GM12878 (cell line): ENCODE data around the gene BORCS5. TPM values are rescaled to one million over a fixed set of nuclear protein-coding genes. Genes with fewer than 3 reads are reported as not detected.

Source experiments
- ATAC-seq: fragments of 200-7000 bp; cut with Tn5 transposase; 3 replicates; pipeline ENCODE4 v1.9.1; 2020; ENCODE audit warnings: mild to moderate bottlenecking, moderate library complexity
- BruUV-seq: library from RNA; stranded (reverse); fragments of 400-500 nt; replicated peaks from 2 replicates; lab custom pipeline; 2021; lab: Mats Ljungman, UMichigan
- CTCF ChIA-PET: fragments of 300-600 bp; sonication (Branson Sonifier 250); formaldehyde crosslinking; extraction: SDS; loops from one replicate; lab custom pipeline; 2021; ENCODE audit warnings: inconsistent platforms; lab: Yijun Ruan, JAX
- POLR2A ChIA-PET: fragments of 350-600 bp; formaldehyde crosslinking; extraction: SDS; loops from one replicate; lab custom pipeline; 2021; ENCODE audit warnings: inconsistent platforms; lab: Charles Lee
- RAD21 ChIA-PET: fragments of 300-600 bp; sonication (Branson Sonifier 250); formaldehyde crosslinking; loops from one replicate; lab custom pipeline; 2023; ENCODE audit warnings: antibody characterized with exemption; ENCODE audit not compliant: unreplicated experiment; lab: Charles Lee
- SMC1A ChIA-PET: fragments of 300-600 bp; sonication (Branson Sonifier 250); formaldehyde crosslinking; loops from one replicate; lab custom pipeline; 2023; ENCODE audit not compliant: unreplicated experiment, uncharacterized antibody; lab: Charles Lee
- DNase-seq: peaks from one replicate; pipeline ENCODE4 v3.0.0-alpha.2; 2011; ENCODE audit warnings: low read depth, low spot score
- FAIRE-seq: peaks from 3 replicates; lab custom pipeline; 2011; peaks lifted over from hg19 to GRCh38; lab: Jason Lieb, UNC
- H2AFZ ChIP-seq: 2 replicates; pipeline ENCODE4 v1.6.0; 2011; ENCODE audit warnings: low read depth, low read length, control low read depth; ENCODE audit not compliant: control insufficient read depth
- H3K27ac ChIP-seq: 2 replicates; pipeline ENCODE4 v1.5.1; 2011; ENCODE audit warnings: control low read depth; ENCODE audit not compliant: control insufficient read depth, insufficient read depth
- H3K27me3 ChIP-seq, 2 experiments: replicated peaks in 1 of 2; 2 replicates each; pipeline versions ENCODE4 v1.6.0 to v1.6.1; 2011; ENCODE audit warnings: low read length in 1 of 2; ENCODE audit not compliant: control insufficient read depth in 2 of 2, insufficient read depth in 2 of 2
- H3K36me3 ChIP-seq, 2 experiments: 2 replicates each; pipeline ENCODE4 v1.5.1; 2011; ENCODE audit warnings: low read length in 1 of 2; ENCODE audit not compliant: control insufficient read depth in 2 of 2, insufficient read depth in 2 of 2
- H3K4me1 ChIP-seq: 2 replicates; pipeline ENCODE4 v1.6.1; 2011; ENCODE audit warnings: mild to moderate bottlenecking, low read length, moderate library complexity, mixed read lengths; ENCODE audit not compliant: control insufficient read depth, insufficient read depth
- H3K4me2 ChIP-seq: 2 replicates; pipeline ENCODE4 v1.6.0; 2011; ENCODE audit warnings: control low read depth; ENCODE audit not compliant: control insufficient read depth, insufficient read depth
- H3K4me3 ChIP-seq: fragments of 200-600 bp; sonication (generic); 2 replicates; pipeline ENCODE4 v1.5.1; 2016
- H3K79me2 ChIP-seq: 2 replicates; pipeline ENCODE4 v1.6.0; 2011; ENCODE audit warnings: low read length; ENCODE audit not compliant: control insufficient read depth, insufficient read depth
- H3K9ac ChIP-seq: 2 replicates; pipeline ENCODE4 v1.8.0; 2011; ENCODE audit warnings: low read length, control low read depth, mixed read lengths; ENCODE audit not compliant: control insufficient read depth, insufficient read depth
- H3K9me3 ChIP-seq: replicated peaks from 3 replicates; pipeline ENCODE4 v1.5.1; 2011; ENCODE audit warnings: mild to moderate bottlenecking, low read length; ENCODE audit not compliant: control insufficient read depth, insufficient read depth
- H4K20me1 ChIP-seq: 2 replicates; pipeline ENCODE4 v1.6.0; 2011; ENCODE audit not compliant: control insufficient read depth, insufficient read depth
- NBN ChIP-seq: fragments of 450-650 bp; IDR thresholded peaks from 2 replicates; pipeline ENCODE4 v1.6.1; 2016
- NRF1 ChIP-seq: conservative IDR thresholded peaks from 2 replicates; pipeline ENCODE4 v1.6.1; 2011; ENCODE audit warnings: mild to moderate bottlenecking, low read depth, low read length, improper control_type of control experiment
- RAD51 ChIP-seq: fragments of 450-650 bp; IDR thresholded peaks from 2 replicates; pipeline ENCODE4 v1.6.1; 2016; ENCODE audit warnings: moderate library complexity, mild to moderate bottlenecking, inconsistent platforms
- SMAD1 ChIP-seq: fragments of 450-650 bp; IDR thresholded peaks from 2 replicates; pipeline ENCODE4 v1.6.1; 2018; ENCODE audit warnings: mild to moderate bottlenecking, low read depth; ENCODE audit not compliant: partially characterized antibody
- SPI1 ChIP-seq: IDR thresholded peaks from 2 replicates; pipeline ENCODE4 v1.6.1; 2011; ENCODE audit warnings: low read depth, mild to moderate bottlenecking, low read length, moderate library complexity, borderline replicate concordance; ENCODE audit not compliant: insufficient read depth
- SREBF2 ChIP-seq: IDR thresholded peaks from 2 replicates; pipeline ENCODE4 v1.6.1; 2012; ENCODE audit warnings: mild to moderate bottlenecking, low read length
- TCF7 ChIP-seq: IDR thresholded peaks from 2 replicates; pipeline ENCODE4 v1.6.1; 2014; ENCODE audit warnings: antibody characterized with exemption, borderline replicate concordance
- WGBS: methylation state at CpG from one replicate; pipeline ENCODE4 v1.1.6; 2016; ENCODE audit warnings: low lambda C conversion rate; ENCODE audit not compliant: insufficient replicate concordance, insufficient coverage; ENCODE audit errors: missing lambda C conversion rate; 5-methylcytosine and 5-hydroxymethylcytosine counted together
- in situ Hi-C: fragments of 300-500 bp; cut with MboI; formaldehyde crosslinking; loops from 9 replicates; pipeline ENCODE4 v1.14.3; 2018; ENCODE audit warnings: mixed read lengths
- intact Hi-C: fragments of 100-400 bp; cut with micrococcal nuclease; formaldehyde crosslinking; loops from one replicate; pipeline ENCODE4 v1.14.2; 2022; ENCODE audit not compliant: unreplicated experiment
- polyA plus RNA-seq, 11 experiments: library from polyadenylated mRNA; depleted of rRNA in 4 of 11; unstranded in 6 of 11; stranded (reverse) in 5 of 11; fragments of >200 nt; fragmentation: Nextera tagmentation in 4 of 11; fragmentation: Illumina TruSeq in 1 of 11; extraction: Ambion mirVana in 4 of 11; extraction: Trizol in 1 of 11; gene quantifications; 1 replicate in 1 of 11; 2 replicates in 10 of 11; pipeline versions ENCODE4 v1.2.1 to v1.2.3, GENCODE V29; 2011 to 2016; ENCODE audit warnings: inconsistent platforms in 2 of 11, missing spikeins in 2 of 11, low read depth in 1 of 11
- total RNA-seq, 4 experiments: library from RNA; depleted of rRNA in 3 of 4; stranded (reverse); fragments of >200 nt in 3 of 4; fragmentation: Illumina TruSeq in 1 of 4; extraction: Trizol in 1 of 4; gene quantifications; 2 replicates each; pipeline versions ENCODE4 v1.2.1 to v1.2.3, GENCODE V29; 2013 to 2021
- TF ChIP-seq, protein P1 (sequence below): fragments of 150-350 bp; IDR thresholded peaks from 2 replicates; pipeline ENCODE4 v1.6.1; 2016; ENCODE audit warnings: low read depth, low read length
- TF ChIP-seq, protein P2 (sequence below): IDR thresholded peaks from 2 replicates; pipeline ENCODE4 v1.6.1; 2011; ENCODE audit warnings: low read depth, mild to moderate bottlenecking, low read length, moderate library complexity, borderline replicate concordance; ENCODE audit errors: extremely low read depth
- TF ChIP-seq, protein P3 (sequence below): fragments of 450-650 bp; formaldehyde crosslinking; IDR thresholded peaks from 2 replicates; pipeline ENCODE4 v1.5.0; 2022; ENCODE audit warnings: mild to moderate bottlenecking, missing genetic modification characterization
- TF ChIP-seq, protein P4 (sequence below): fragments of 450-650 bp; IDR thresholded peaks from 2 replicates; pipeline ENCODE4 v1.6.1; 2016; ENCODE audit warnings: mild to moderate bottlenecking, moderate library complexity, borderline replicate concordance

BORCS5 gene
- total and polyA plus RNA-seq, 10 of the 15 experiments (the other 5 are each of a cell fraction or from before 2014, with no cell fraction given): 1.4 to 39.7 (median 16.1) TPM

DNA sequence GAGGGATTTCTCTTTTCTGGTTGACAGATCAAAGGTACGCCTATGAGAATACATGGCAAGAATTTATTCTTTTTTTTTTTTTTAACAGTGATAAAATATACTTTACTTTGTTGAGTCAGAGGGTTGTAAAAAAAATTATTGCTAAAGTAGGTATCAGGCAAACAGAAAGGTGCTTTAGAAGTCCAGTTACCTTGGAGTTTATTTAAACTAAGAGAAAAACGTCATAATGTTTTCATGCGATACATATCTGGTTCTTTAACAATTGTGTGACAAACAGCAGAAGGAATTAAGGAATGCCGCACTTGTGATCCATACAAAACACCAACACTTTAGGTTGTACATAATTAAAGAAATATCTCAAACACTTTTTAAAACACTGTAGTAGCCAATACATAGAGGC lies 94.2 kb downstream of the BORCS5 start:
- H2AFZ ChIP-seq: no peak overlapping the region
- POLR2A ChIA-PET: no interaction called here
- ATAC-seq (no peak), FAIRE-seq (no peak), DNase-seq (no peak)
- no peaks in the 10 kb centered on the region for H3K9me3 ChIP-seq
- intact Hi-C loops (no loop called here), in situ Hi-C loops (no loop called here)
- H3K4me1 ChIP-seq: no peaks in the 10 kb centered on the region
- no peaks in the 10 kb centered on the region for H3K36me3 ChIP-seq
- no peaks in the 10 kb centered on the region for H4K20me1 ChIP-seq
- no peaks in the 10 kb centered on the region for H3K27me3 ChIP-seq
- no peak overlapping the region for H3K4me3 ChIP-seq
- no peak overlapping the region for H3K4me2 ChIP-seq
- H3K27ac ChIP-seq: no peak overlapping the region
- SMC1A ChIA-PET: interaction anchor here (0.9 to 1.4 kb wide), 3 partner anchors 14 to 52 kb away, joined by 3 to 6 read pairs (median 3); no protein-coding TSS in a partner anchor
- RAD21 ChIA-PET: interaction anchor here (0.5 kb wide), 1 partner anchor 13 kb away, joined by 3 read pairs; no protein-coding TSS in a partner anchor
- no peaks in the 10 kb centered on the region for H3K79me2 ChIP-seq
- 96% methylated on average over 4 of the region's 4 CpGs for WGBS
- CTCF ChIA-PET: no interaction called here
- BruUV-seq: no TSS peak
- H3K9ac ChIP-seq: no peak overlapping the region
- TF ChIP-seq SPI1: no peak
- TF ChIP-seq NBN: no peak
- no peak for TF ChIP-seq RAD51
- TF ChIP-seq SMAD1: no peak
- TF ChIP-seq, protein P1, sequence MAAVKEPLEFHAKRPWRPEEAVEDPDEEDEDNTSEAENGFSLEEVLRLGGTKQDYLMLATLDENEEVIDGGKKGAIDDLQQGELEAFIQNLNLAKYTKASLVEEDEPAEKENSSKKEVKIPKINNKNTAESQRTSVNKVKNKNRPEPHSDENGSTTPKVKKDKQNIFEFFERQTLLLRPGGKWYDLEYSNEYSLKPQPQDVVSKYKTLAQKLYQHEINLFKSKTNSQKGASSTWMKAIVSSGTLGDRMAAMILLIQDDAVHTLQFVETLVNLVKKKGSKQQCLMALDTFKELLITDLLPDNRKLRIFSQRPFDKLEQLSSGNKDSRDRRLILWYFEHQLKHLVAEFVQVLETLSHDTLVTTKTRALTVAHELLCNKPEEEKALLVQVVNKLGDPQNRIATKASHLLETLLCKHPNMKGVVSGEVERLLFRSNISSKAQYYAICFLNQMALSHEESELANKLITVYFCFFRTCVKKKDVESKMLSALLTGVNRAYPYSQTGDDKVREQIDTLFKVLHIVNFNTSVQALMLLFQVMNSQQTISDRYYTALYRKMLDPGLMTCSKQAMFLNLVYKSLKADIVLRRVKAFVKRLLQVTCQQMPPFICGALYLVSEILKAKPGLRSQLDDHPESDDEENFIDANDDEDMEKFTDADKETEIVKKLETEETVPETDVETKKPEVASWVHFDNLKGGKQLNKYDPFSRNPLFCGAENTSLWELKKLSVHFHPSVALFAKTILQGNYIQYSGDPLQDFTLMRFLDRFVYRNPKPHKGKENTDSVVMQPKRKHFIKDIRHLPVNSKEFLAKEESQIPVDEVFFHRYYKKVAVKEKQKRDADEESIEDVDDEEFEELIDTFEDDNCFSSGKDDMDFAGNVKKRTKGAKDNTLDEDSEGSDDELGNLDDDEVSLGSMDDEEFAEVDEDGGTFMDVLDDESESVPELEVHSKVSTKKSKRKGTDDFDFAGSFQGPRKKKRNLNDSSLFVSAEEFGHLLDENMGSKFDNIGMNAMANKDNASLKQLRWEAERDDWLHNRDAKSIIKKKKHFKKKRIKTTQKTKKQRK: no peak
- TF ChIP-seq, protein P2, sequence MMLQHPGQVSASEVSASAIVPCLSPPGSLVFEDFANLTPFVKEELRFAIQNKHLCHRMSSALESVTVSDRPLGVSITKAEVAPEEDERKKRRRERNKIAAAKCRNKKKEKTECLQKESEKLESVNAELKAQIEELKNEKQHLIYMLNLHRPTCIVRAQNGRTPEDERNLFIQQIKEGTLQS: no peak
- TF ChIP-seq, protein P3, sequence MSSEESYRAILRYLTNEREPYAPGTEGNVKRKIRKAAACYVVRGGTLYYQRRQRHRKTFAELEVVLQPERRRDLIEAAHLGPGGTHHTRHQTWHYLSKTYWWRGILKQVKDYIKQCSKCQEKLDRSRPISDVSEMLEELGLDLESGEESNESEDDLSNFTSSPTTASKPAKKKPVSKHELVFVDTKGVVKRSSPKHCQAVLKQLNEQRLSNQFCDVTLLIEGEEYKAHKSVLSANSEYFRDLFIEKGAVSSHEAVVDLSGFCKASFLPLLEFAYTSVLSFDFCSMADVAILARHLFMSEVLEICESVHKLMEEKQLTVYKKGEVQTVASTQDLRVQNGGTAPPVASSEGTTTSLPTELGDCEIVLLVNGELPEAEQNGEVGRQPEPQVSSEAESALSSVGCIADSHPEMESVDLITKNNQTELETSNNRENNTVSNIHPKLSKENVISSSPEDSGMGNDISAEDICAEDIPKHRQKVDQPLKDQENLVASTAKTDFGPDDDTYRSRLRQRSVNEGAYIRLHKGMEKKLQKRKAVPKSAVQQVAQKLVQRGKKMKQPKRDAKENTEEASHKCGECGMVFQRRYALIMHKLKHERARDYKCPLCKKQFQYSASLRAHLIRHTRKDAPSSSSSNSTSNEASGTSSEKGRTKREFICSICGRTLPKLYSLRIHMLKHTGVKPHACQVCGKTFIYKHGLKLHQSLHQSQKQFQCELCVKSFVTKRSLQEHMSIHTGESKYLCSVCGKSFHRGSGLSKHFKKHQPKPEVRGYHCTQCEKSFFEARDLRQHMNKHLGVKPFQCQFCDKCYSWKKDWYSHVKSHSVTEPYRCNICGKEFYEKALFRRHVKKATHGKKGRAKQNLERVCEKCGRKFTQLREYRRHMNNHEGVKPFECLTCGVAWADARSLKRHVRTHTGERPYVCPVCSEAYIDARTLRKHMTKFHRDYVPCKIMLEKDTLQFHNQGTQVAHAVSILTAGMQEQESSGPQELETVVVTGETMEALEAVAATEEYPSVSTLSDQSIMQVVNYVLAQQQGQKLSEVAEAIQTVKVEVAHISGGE (CRISPR knock-in tag): no peak
- TF ChIP-seq, protein P4, sequence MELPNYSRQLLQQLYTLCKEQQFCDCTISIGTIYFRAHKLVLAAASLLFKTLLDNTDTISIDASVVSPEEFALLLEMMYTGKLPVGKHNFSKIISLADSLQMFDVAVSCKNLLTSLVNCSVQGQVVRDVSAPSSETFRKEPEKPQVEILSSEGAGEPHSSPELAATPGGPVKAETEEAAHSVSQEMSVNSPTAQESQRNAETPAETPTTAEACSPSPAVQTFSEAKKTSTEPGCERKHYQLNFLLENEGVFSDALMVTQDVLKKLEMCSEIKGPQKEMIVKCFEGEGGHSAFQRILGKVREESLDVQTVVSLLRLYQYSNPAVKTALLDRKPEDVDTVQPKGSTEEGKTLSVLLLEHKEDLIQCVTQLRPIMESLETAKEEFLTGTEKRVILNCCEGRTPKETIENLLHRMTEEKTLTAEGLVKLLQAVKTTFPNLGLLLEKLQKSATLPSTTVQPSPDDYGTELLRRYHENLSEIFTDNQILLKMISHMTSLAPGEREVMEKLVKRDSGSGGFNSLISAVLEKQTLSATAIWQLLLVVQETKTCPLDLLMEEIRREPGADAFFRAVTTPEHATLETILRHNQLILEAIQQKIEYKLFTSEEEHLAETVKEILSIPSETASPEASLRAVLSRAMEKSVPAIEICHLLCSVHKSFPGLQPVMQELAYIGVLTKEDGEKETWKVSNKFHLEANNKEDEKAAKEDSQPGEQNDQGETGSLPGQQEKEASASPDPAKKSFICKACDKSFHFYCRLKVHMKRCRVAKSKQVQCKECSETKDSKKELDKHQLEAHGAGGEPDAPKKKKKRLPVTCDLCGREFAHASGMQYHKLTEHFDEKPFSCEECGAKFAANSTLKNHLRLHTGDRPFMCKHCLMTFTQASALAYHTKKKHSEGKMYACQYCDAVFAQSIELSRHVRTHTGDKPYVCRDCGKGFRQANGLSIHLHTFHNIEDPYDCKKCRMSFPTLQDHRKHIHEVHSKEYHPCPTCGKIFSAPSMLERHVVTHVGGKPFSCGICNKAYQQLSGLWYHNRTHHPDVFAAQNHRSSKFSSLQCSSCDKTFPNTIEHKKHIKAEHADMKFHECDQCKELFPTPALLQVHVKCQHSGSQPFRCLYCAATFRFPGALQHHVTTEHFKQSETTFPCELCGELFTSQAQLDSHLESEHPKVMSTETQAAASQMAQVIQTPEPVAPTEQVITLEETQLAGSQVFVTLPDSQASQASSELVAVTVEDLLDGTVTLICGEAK: no peak
- TF ChIP-seq NRF1: no peak
- TF ChIP-seq SREBF2: no peak
- TF ChIP-seq TCF7: no peak
